SK-N-SH treated with all-trans-retinoic acid at 6 μM for 48 hours (cell line): Measurements from ENCODE around the gene SCG3.
A peak's percentile ranks its signal among the peaks of the same experiment; 100 is the strongest.

ENCODE experiments used
- ATAC-seq: fragments of 200-7000 bp; cut with Tn5 transposase; 3 replicates; pipeline ENCODE4 v1.9.1; 2020; ENCODE audit warnings: mild to moderate bottlenecking, moderate library complexity
- ARNTL ChIP-seq: fragments of 450-650 bp; formaldehyde crosslinking; IDR thresholded peaks from 2 replicates; pipeline ENCODE4 v1.5.0; 2020; ENCODE audit warnings: low read depth, mild to moderate bottlenecking, moderate library complexity, borderline replicate concordance
- BACH2 ChIP-seq: fragments of 250-450 bp; sonication (Bioruptor Pico); IDR thresholded peaks from 2 replicates; pipeline ENCODE4 v1.9.0; 2021; ENCODE audit warnings: mild to moderate bottlenecking, borderline replicate concordance
- CSDC2 ChIP-seq: fragments of 250-450 bp; sonication (Bioruptor Pico); IDR thresholded peaks from 2 replicates; pipeline ENCODE4 v1.5.0; 2020; ENCODE audit warnings: mild to moderate bottlenecking, moderate library complexity
- CSRNP3 ChIP-seq: fragments of 250-450 bp; sonication (Bioruptor Pico); IDR thresholded peaks from 2 replicates; pipeline ENCODE4 v1.5.1; 2021; ENCODE audit warnings: mild to moderate bottlenecking, moderate library complexity
- ESRRG ChIP-seq: fragments of 250-450 bp; sonication (Bioruptor Pico); IDR thresholded peaks from 2 replicates; pipeline ENCODE4 v1.6.1; 2021; ENCODE audit warnings: mild to moderate bottlenecking
- GLIS3 ChIP-seq: fragments of 250-450 bp; sonication (Bioruptor Pico); IDR thresholded peaks from 2 replicates; pipeline ENCODE4 v1.5.0; 2020; ENCODE audit warnings: mild to moderate bottlenecking, moderate library complexity
- RARB ChIP-seq: fragments of 250-450 bp; sonication (Bioruptor Pico); IDR thresholded peaks from 2 replicates; pipeline ENCODE4 v1.8.0; 2021; ENCODE audit warnings: mild to moderate bottlenecking, moderate library complexity
- SNAI2 ChIP-seq: fragments of 250-450 bp; sonication (Bioruptor Pico); IDR thresholded peaks from 2 replicates; pipeline ENCODE4 v1.5.0; 2020; ENCODE audit warnings: mild to moderate bottlenecking, moderate library complexity
- TCF4 ChIP-seq: fragments of 250-450 bp; sonication (Bioruptor Pico); IDR thresholded peaks from 2 replicates; pipeline ENCODE4 v1.8.0; 2021; ENCODE audit warnings: mild to moderate bottlenecking, moderate library complexity, borderline replicate concordance
- TOX ChIP-seq: fragments of 250-450 bp; sonication (Bioruptor Pico); IDR thresholded peaks from 2 replicates; pipeline ENCODE4 v1.8.0; 2021; ENCODE audit warnings: mild to moderate bottlenecking, moderate library complexity, borderline replicate concordance
- ZC3H10 ChIP-seq: fragments of 250-450 bp; sonication (Bioruptor Pico); IDR thresholded peaks from 2 replicates; pipeline ENCODE4 v1.5.1; 2021; ENCODE audit warnings: mild to moderate bottlenecking, moderate library complexity
- ZFP3 ChIP-seq: fragments of 250-450 bp; sonication (Bioruptor Pico); IDR thresholded peaks from 2 replicates; pipeline ENCODE4 v1.5.0; 2020; ENCODE audit warnings: mild to moderate bottlenecking, moderate library complexity
- ZFP30 ChIP-seq: fragments of 450-650 bp; formaldehyde crosslinking; IDR thresholded peaks from 2 replicates; pipeline ENCODE4 v1.5.0; 2022; ENCODE audit warnings: mild to moderate bottlenecking, moderate library complexity
- ZNF565 ChIP-seq: fragments of 450-650 bp; formaldehyde crosslinking; conservative IDR thresholded peaks from 2 replicates; pipeline ENCODE4 v1.5.0; 2020; ENCODE audit warnings: low read depth, mild to moderate bottlenecking, moderate library complexity
- ZNF70 ChIP-seq: fragments of 450-650 bp; formaldehyde crosslinking; IDR thresholded peaks from 2 replicates; pipeline ENCODE4 v1.5.0; 2020; ENCODE audit warnings: mild to moderate bottlenecking, moderate library complexity
- ZNF8 ChIP-seq: fragments of 450-650 bp; formaldehyde crosslinking; IDR thresholded peaks from 2 replicates; pipeline ENCODE4 v1.5.0; 2020; ENCODE audit warnings: mild to moderate bottlenecking, moderate library complexity
- TF ChIP-seq, protein P1 (sequence below): fragments of 250-450 bp; sonication (Bioruptor Pico); IDR thresholded peaks from 2 replicates; pipeline ENCODE4 v1.5.1; 2020; ENCODE audit warnings: low read depth, mild to moderate bottlenecking, moderate library complexity
- TF ChIP-seq, protein P2 (sequence below): fragments of 250-450 bp; sonication (Bioruptor Pico); IDR thresholded peaks from 2 replicates; pipeline ENCODE4 v1.8.0; 2021; ENCODE audit warnings: low read depth, mild to moderate bottlenecking, moderate library complexity, borderline replicate concordance
- TF ChIP-seq, protein P3 (sequence below): fragments of 250-450 bp; sonication (Bioruptor Pico); IDR thresholded peaks from 2 replicates; pipeline ENCODE4 v1.8.0; 2020; ENCODE audit warnings: mild to moderate bottlenecking, moderate library complexity, borderline replicate concordance

SCG3 gene

DNA sequence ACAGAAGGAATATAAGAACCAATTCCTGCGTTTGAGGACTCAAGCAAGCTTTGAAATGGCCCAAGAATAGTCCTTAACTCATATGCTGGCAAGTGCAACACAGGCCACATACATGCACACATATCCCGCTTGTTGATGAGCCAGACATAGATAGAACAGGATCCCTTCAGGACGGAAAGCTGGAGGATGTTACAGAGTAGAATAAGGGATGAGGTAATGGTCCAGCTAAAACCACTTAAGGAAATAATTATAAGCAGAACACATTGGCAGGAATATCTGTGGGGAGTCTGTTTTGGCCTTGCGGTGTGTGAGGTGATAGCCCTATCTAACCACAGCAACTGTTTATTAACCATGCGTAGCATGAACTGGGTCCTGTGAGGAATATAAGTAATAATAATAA is 25.0 kb downstream of the SCG3 start:
- TF ChIP-seq TCF4 (CRISPR knock-in tag) (peak; percentile 47; the same call in 1 of the 2 replicates), SNAI2 (no peak)
- TF ChIP-seq, protein P1, sequence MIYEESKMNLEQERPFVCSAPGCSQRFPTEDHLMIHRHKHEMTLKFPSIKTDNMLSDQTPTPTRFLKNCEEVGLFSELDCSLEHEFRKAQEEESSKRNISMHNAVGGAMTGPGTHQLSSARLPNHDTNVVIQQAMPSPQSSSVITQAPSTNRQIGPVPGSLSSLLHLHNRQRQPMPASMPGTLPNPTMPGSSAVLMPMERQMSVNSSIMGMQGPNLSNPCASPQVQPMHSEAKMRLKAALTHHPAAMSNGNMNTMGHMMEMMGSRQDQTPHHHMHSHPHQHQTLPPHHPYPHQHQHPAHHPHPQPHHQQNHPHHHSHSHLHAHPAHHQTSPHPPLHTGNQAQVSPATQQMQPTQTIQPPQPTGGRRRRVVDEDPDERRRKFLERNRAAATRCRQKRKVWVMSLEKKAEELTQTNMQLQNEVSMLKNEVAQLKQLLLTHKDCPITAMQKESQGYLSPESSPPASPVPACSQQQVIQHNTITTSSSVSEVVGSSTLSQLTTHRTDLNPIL (CRISPR knock-in tag), result peak; percentile 56; the same call in 1 of the 2 replicates
- TF ChIP-seq, all 23 proteins: peak for 2
- ATAC-seq, result peak; percentile 82

DNA sequence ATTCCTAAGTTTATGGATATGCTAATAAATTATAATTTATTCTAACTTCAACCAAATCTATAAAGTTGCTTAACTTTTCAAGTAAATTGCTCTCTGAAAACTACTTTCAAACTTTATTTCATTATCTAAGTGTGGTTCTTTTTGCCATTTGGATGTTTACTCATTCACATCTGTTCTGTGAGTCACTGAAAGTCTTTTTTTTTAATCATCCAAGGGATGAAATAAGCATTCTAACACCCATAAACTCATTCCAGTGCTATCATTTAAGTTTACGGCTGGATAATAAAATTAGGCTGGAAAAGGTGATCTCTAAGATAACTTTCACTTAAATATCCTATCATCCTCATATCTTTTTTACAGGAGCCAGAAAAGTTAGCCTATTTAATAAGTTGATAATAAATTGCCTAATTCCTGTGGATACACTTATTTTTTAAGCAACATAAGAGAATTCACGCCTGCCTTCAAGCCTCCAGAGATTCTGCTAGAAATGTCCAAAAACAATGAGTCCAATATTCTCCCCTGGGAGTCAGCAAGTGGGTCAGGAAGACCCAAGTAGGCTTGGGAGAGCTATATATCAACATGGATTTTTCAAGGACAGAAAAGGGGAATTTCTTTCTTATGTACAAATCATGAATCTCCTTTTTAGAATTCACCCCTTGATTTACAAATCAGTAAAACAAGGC is 25.8 kb downstream of the SCG3 start:
- no peak for ATAC-seq
- TF ChIP-seq TOX (no peak), ARNTL (no peak), ZNF70 (no peak)

DNA sequence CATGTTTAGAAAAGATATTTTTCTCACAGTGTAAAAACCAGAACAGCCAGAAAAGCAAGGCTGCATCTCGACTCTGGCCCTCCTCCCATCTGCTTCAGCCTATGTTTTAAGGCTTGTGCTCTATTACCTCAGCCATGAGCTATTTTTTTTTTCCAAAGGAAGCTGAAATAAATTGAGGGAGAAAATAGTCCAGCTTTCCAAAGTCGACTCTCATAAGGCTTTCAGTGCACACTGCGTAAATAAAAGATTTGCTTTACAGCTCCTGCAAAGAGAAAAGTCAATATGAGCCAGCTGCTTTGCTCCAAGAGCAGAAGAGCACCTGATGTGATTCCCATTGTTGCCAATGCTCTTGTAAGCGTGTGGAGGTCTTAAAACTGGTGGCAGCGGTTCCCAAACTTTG is 26.7 kb downstream of the SCG3 start:
- TF ChIP-seq TCF4 (CRISPR knock-in tag) (no peak), ESRRG (CRISPR knock-in tag) (no peak), CSRNP3 (CRISPR knock-in tag) (no peak), ZNF70 (no peak), RARB (CRISPR knock-in tag) (no peak), ZC3H10 (no peak), ARNTL (no peak), BACH2 (CRISPR knock-in tag) (no peak), CSDC2 (CRISPR knock-in tag) (no peak), ZFP30 (CRISPR knock-in tag) (no peak), ZNF8 (no peak), ZFP3 (CRISPR knock-in tag) (no peak), ZNF565 (no peak)
- TF ChIP-seq, protein P2, sequence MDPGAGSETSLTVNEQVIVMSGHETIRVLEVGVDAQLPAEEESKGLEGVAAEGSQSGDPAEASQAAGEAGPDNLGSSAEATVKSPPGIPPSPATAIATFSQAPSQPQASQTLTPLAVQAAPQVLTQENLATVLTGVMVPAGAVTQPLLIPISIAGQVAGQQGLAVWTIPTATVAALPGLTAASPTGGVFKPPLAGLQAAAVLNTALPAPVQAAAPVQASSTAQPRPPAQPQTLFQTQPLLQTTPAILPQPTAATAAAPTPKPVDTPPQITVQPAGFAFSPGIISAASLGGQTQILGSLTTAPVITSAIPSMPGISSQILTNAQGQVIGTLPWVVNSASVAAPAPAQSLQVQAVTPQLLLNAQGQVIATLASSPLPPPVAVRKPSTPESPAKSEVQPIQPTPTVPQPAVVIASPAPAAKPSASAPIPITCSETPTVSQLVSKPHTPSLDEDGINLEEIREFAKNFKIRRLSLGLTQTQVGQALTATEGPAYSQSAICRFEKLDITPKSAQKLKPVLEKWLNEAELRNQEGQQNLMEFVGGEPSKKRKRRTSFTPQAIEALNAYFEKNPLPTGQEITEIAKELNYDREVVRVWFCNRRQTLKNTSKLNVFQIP (CRISPR knock-in tag), result no peak
- TF ChIP-seq, protein P3, sequence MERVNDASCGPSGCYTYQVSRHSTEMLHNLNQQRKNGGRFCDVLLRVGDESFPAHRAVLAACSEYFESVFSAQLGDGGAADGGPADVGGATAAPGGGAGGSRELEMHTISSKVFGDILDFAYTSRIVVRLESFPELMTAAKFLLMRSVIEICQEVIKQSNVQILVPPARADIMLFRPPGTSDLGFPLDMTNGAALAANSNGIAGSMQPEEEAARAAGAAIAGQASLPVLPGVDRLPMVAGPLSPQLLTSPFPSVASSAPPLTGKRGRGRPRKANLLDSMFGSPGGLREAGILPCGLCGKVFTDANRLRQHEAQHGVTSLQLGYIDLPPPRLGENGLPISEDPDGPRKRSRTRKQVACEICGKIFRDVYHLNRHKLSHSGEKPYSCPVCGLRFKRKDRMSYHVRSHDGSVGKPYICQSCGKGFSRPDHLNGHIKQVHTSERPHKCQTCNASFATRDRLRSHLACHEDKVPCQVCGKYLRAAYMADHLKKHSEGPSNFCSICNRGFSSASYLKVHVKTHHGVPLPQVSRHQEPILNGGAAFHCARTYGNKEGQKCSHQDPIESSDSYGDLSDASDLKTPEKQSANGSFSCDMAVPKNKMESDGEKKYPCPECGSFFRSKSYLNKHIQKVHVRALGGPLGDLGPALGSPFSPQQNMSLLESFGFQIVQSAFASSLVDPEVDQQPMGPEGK (CRISPR knock-in tag), result no peak
- TF ChIP-seq, all 23 proteins: peak for 0
- no peak for ATAC-seq

DNA sequence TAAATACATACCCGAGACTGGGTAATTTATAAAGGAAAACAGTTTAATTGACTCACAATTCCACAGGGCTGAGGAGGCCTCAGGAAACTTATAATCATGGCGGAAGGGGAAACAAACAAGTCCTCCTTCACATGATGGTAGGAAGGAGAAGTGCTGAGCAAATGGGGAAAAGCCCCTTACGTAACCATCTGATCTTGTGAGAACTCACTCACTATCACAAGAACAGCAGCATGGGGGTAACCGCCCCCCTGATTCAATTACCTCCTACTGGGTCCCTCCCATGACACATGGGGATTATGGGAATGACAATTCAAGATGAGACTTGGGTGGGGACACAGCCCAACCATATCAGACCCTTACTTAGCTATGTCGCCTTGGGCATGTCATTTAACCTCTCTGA is 27.7 kb downstream of the SCG3 start:
- TF ChIP-seq, protein P3 (CRISPR knock-in tag), result no peak
- TF ChIP-seq GLIS3 (CRISPR knock-in tag) (no peak), SNAI2 (no peak), CSRNP3 (CRISPR knock-in tag) (no peak)
- ATAC-seq, result no peak
